Measurements from ENCODE around the gene IDH3B. TPM values are rescaled to one million over a fixed set of nuclear protein-coding genes. Genes with fewer than 3 reads are reported as not detected.

Gene IDH3B
- total RNA-seq, 1 donor from 2014 or later: 101 TPM

- Mint-ChIP-seq H3K4me3 (no peak overlapping the region), H3K36me3 (peaks cover 54% of the 10 kb centered on the region), H3K27me3 (no peaks in the 10 kb centered on the region), H3K4me1 (ENCODE audit: unreplicated experiment) (peaks cover 18% of the 10 kb centered on the region), H3K27ac (no peak overlapping the region), H3K9me3 (no peaks in the 10 kb centered on the region)
- no peak for TF ChIP-seq CTCF (conservative IDR thresholded peaks at IDR 0.05)
- no peak for DNase-seq (ENCODE audit: extremely low spot score, unreplicated experiment)
These were observed 6.3 kb downstream of the IDH3B start for GRCh38 chr20:2657674-2658073.

- H3K36me3 Mint-ChIP-seq: peaks cover 52% of the 10 kb centered on the region
- no peak overlapping the region for H3K27ac Mint-ChIP-seq
- TF ChIP-seq CTCF (conservative IDR thresholded peaks at IDR 0.05): no peak
These were observed 6.8 kb downstream of the IDH3B start for GRCh38 chr20:2657241-2657640.

GRCh38 chr20:2656471-2657117, 7.4 kb downstream of the IDH3B start:
- TF ChIP-seq CTCF (conservative IDR thresholded peaks at IDR 0.05): no peak
- no peaks in the 10 kb centered on the region for H3K27me3 Mint-ChIP-seq
- H3K4me3 Mint-ChIP-seq: no peak overlapping the region
- H3K4me1 Mint-ChIP-seq (ENCODE audit: unreplicated experiment): peaks cover 14% of the 10 kb centered on the region
- H3K9me3 Mint-ChIP-seq: no peaks in the 10 kb centered on the region
- no peak for DNase-seq (ENCODE audit: extremely low spot score, unreplicated experiment)
- peak overlapping the region; percentile 13 for H3K27ac Mint-ChIP-seq
- H3K36me3 Mint-ChIP-seq: peaks cover 48% of the 10 kb centered on the region

More at GRCh38 chr20:2657241-2657640, 6.8 kb downstream of the IDH3B start:
- H3K4me3 Mint-ChIP-seq: no peak overlapping the region
- peaks cover 17% of the 10 kb centered on the region for H3K4me1 Mint-ChIP-seq (ENCODE audit: unreplicated experiment)
- H3K9me3 Mint-ChIP-seq: no peaks in the 10 kb centered on the region
- H3K27me3 Mint-ChIP-seq: no peaks in the 10 kb centered on the region
- DNase-seq (ENCODE audit: extremely low spot score, unreplicated experiment): no peak

- Mint-ChIP-seq H3K4me3 (no peak overlapping the region), H3K27me3 (no peaks in the 10 kb centered on the region), H3K27ac (no peak overlapping the region), H3K9me3 (no peaks in the 10 kb centered on the region), H3K36me3 (peaks cover 42% of the 10 kb centered on the region), H3K4me1 (ENCODE audit: unreplicated experiment) (peaks cover 14% of the 10 kb centered on the region)
- no peak for TF ChIP-seq CTCF (conservative IDR thresholded peaks at IDR 0.05)
- DNase-seq (ENCODE audit: extremely low spot score, unreplicated experiment): no peak
These were observed 8.5 kb downstream of the IDH3B start for GRCh38 chr20:2655331-2656116.

GRCh38 chr20:2654831-2655230, 9.2 kb downstream of the IDH3B start:
- Mint-ChIP-seq H3K4me1 (ENCODE audit: unreplicated experiment) (peaks cover 14% of the 10 kb centered on the region), H3K36me3 (peaks cover 38% of the 10 kb centered on the region), H3K9me3 (no peaks in the 10 kb centered on the region), H3K27ac (peak overlapping the region; percentile 64), H3K27me3 (no peaks in the 10 kb centered on the region), H3K4me3 (peak overlapping the region; percentile 93)
- no peak for DNase-seq (ENCODE audit: extremely low spot score, unreplicated experiment)
- TF ChIP-seq CTCF (conservative IDR thresholded peaks at IDR 0.05): no peak
